Tibial artery (tissue), 4 donors: ENCODE measurements around the gene C19orf47.

Experiments used
- DNase-seq, 2 donors: peaks; one replicate each; pipeline ENCODE4 v3.0.0-alpha.2; 2019
- H3K27ac ChIP-seq, 2 donors: fragments of 200-600 bp; sonication (generic) in 1 of 2; 1 replicate in 1 of 2; 2 replicates in 1 of 2; pipeline ENCODE4 v1.5.1; 2018 to 2019; ENCODE audit warnings: mild to moderate bottlenecking in 1 of 2
- H3K27me3 ChIP-seq, 2 donors: fragments of 200-600 bp; sonication (generic) in 1 of 2; one replicate each; pipeline versions ENCODE4 v1.5.1 to v1.6.0; 2016 to 2019
- H3K36me3 ChIP-seq, 3 donors: fragments of 200-600 bp; sonication (generic) in 2 of 3; one replicate each; pipeline ENCODE4 v1.5.1; 2016 to 2019; ENCODE audit warnings: mild to moderate bottlenecking in 2 of 3
- H3K4me1 ChIP-seq, 4 donors: fragments of 200-600 bp; sonication (generic) in 2 of 4; 1 replicate in 3 of 4; 2 replicates in 1 of 4; pipeline ENCODE4 v1.5.1; 2016 to 2019
- H3K4me3 ChIP-seq, 2 donors: fragments of 200-600 bp; sonication (generic) in 1 of 2; 1 replicate in 1 of 2; 2 replicates in 1 of 2; pipeline ENCODE4 v1.5.1; 2018 to 2019; ENCODE audit warnings: mild to moderate bottlenecking in 2 of 2
- H3K9me3 ChIP-seq, 3 donors: fragments of 200-600 bp; sonication (generic) in 1 of 3; one replicate each; pipeline ENCODE4 v1.5.1; 2016 to 2019
- intact Hi-C: fragments of 100-400 bp; cut with DNase I; formaldehyde crosslinking; loops from one replicate; pipeline ENCODE4 v1.15.0; 2023; ENCODE audit warnings: low total_unique reads
- TF ChIP-seq, protein P1 (sequence below), 2 experiments: fragments of 200-600 bp in 1 of 2; fragments of 450-650 bp in 1 of 2; IDR thresholded peaks; one replicate each; pipeline ENCODE4 v1.5.1; 2017 to 2019; ENCODE audit warnings: antibody characterized with exemption in 2 of 2, mild to moderate bottlenecking in 1 of 2, moderate library complexity in 1 of 2

The C19orf47 gene

DNA sequence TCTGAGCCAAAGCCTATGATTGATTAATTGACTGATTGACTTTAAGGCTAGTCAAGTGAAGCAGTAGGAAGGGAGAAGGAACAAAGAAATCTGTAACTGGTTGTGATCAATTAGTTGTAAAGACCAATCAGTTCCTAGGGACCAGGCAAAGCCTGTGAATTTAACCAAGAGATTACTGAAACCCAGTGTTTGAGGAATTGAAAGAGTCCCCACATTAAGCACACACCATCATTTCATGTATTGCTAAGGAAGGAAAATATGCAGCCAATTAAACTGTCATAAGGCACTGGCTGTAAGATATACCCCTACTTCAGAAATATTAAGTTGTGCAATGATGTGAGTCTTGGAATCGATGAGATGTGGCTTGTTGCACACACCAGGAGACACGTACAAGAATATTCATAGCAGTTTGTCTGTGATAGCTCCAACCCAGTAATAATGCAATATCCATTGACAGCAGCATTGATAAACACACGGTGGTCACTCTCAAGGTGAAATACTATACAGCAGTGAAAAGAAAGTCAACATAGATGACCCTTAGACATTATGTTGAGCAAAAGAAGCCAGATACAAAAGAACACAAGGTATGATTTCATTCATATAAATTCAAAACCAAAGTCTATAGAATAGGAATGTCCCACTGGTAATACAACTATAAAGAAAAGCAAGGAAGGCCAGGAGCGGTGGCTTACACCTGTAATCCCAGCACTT, 9.0 kb downstream of the C19orf47 start:
- Histone ChIP-seq H3K27me3 (no peaks in the 10 kb centered on the region), H3K9me3 (no peaks in the 10 kb centered on the region), H3K4me1 (peaks cover 0 to 43% (median 22%) of the 10 kb centered on the region in 4 donors), H3K27ac (peak overlapping the region in 1 of 2 donors; percentile 90), H3K4me3 (no peak overlapping the region), H3K36me3 (peaks cover 15 to 32% (median 21%) of the 10 kb centered on the region in 3 donors)
- intact Hi-C loops, result no loop called here
- no peak for DNase-seq
- TF ChIP-seq, protein P1, sequence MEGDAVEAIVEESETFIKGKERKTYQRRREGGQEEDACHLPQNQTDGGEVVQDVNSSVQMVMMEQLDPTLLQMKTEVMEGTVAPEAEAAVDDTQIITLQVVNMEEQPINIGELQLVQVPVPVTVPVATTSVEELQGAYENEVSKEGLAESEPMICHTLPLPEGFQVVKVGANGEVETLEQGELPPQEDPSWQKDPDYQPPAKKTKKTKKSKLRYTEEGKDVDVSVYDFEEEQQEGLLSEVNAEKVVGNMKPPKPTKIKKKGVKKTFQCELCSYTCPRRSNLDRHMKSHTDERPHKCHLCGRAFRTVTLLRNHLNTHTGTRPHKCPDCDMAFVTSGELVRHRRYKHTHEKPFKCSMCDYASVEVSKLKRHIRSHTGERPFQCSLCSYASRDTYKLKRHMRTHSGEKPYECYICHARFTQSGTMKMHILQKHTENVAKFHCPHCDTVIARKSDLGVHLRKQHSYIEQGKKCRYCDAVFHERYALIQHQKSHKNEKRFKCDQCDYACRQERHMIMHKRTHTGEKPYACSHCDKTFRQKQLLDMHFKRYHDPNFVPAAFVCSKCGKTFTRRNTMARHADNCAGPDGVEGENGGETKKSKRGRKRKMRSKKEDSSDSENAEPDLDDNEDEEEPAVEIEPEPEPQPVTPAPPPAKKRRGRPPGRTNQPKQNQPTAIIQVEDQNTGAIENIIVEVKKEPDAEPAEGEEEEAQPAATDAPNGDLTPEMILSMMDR (IDR thresholded peaks at IDR 0.05), result no peak

DNA sequence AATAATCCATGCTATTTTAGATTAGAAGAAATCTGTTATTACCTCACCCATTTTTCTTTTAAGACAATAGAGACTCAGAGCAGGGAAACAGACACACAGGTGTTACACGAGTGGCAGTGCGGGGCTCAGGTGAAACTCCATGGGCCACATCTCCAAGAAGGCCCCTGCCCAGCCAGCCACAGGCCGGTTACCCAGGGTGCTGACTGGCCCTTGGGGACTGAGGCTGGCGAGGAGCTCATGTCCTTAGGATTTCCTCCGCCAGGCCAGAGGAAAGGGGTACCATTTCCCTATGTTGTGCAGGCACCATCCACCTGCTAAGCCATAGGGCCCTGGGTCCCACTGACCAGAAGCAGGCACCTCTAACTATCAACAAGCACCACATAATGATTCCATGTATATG, 10.6 kb downstream of the C19orf47 start:
- Histone ChIP-seq H3K9me3 (no peaks in the 10 kb centered on the region), H3K36me3 (peaks cover 30 to 44% (median 37%) of the 10 kb centered on the region in 3 donors), H3K4me3 (no peak overlapping the region), H3K27me3 (no peaks in the 10 kb centered on the region), H3K27ac (no peak overlapping the region), H3K4me1 (peaks cover 0 to 33% (median 18%) of the 10 kb centered on the region in 4 donors)
- intact Hi-C loops, result no loop called here
- no peak for DNase-seq
- TF ChIP-seq, protein P1 (IDR thresholded peaks at IDR 0.05), result no peak

DNA sequence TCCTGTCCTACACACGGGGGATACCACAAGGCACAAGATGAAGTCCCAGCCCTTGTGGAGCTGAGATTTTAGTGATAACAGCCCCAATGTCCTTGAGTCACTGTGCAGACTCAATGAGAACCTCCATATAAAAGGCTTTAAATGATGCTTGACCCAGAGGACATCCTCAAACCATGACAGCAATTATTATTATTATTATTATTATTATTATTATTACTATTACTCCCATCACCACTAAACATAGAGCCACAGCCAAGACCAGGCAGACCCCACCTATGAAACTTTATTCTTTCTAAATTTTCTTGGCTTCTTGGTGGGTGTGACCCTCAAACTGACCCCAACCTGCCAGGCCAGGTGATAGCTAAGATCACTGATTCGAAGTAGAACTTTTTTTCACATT, 11.1 kb downstream of the C19orf47 start:
- TF ChIP-seq, protein P1 (IDR thresholded peaks at IDR 0.05), result no peak
- intact Hi-C loops, result no loop called here
- no peak overlapping the region for H3K4me3 ChIP-seq
- H3K4me1 ChIP-seq, result peaks cover 0 to 28% (median 13%) of the 10 kb centered on the region in 4 donors
- peaks cover 34 to 49% (median 42%) of the 10 kb centered on the region in 3 donors for H3K36me3 ChIP-seq
- DNase-seq, result no peak
- no peaks in the 10 kb centered on the region for H3K9me3 ChIP-seq
- no peak overlapping the region for H3K27ac ChIP-seq
- no peaks in the 10 kb centered on the region for H3K27me3 ChIP-seq

DNA sequence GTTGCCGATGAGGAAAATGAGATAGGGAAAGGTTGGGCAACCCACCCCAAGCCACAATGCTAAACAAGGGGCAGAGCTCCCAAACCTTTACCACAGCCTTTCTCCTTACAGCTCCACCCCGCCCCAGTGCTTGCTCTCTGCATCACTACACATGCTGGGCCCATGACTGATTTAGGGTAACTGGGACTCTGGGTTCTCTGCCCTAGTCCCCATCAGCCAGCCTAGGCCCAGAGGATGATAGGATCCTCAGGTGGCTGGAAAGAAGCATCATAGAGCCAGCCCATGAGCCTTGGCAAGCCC, 11.6 kb downstream of the C19orf47 start:
- intact Hi-C loops, result no loop called here
- Histone ChIP-seq H3K36me3 (peaks cover 40 to 55% (median 48%) of the 10 kb centered on the region in 3 donors), H3K27ac (no peak overlapping the region), H3K9me3 (no peaks in the 10 kb centered on the region), H3K4me3 (no peak overlapping the region), H3K27me3 (no peaks in the 10 kb centered on the region), H3K4me1 (peaks cover 0 to 22% (median 7%) of the 10 kb centered on the region in 4 donors)
- TF ChIP-seq, protein P1 (IDR thresholded peaks at IDR 0.05), result no peak
- no peak for DNase-seq

DNA sequence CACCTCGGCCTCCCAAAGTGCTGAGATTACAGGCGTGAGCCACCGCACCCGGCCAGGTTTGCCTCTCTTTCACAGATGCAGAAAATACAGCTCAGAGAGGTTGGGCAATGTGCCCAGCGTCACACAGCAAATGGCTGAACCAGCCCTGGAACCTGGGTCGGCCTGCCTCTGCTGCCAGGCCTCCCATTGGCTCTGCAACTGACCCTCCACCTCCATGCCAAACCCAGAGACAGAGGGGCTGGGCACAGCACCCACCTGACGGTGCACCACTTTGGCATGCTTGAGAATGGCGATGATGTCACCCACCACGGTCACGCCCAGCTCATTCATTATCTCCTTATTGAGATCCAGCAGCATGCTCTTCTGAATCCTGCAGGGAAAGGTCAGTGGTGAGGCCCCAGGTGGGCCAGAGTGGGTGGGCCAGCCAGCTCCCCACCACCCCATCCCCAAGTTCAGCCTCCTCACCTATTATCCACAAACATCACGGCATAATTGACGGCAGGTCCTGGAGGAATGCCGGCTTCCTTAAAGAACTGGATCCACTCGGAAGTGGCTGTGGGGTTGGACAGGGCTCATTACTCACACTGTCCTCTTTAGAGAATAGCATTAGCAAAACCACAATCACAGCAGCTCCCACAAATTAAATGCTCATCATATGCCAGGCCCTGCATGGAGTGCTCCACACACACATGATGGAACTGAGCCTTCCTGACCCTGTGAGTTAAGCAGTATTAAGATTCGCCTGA, 12.2 kb downstream of the C19orf47 start:
- TF ChIP-seq, protein P1 (IDR thresholded peaks at IDR 0.05), result no peak

More for the DNA sequence above, 12.2 kb downstream of the C19orf47 start:
- intact Hi-C loops, result no loop called here
- no peak overlapping the region for H3K4me3 ChIP-seq
- DNase-seq, result no peak
- H3K27me3 ChIP-seq, result no peaks in the 10 kb centered on the region
- peaks cover 0 to 17% (median 4%) of the 10 kb centered on the region in 4 donors for H3K4me1 ChIP-seq
- peaks cover 45 to 60% (median 53%) of the 10 kb centered on the region in 3 donors for H3K36me3 ChIP-seq
- no peak overlapping the region for H3K27ac ChIP-seq
- H3K9me3 ChIP-seq, result no peaks in the 10 kb centered on the region
